Activated effector memory CD4-positive, alpha-beta T cell treated with Interleukin-2 at 50 U/mL for 16 hours (primary cell): ENCODE results near the gene SOS2.
"Not testable (repeated sequence)": the region's sequence is repeated elsewhere in the genome, so short reads cannot be mapped to it uniquely, and the experiment has no call there.

ENCODE experiments used
- DNase-seq: peaks from one replicate; pipeline ENCODE4 v3.0.0-alpha.2; 2020

The SOS2 gene

DNA sequence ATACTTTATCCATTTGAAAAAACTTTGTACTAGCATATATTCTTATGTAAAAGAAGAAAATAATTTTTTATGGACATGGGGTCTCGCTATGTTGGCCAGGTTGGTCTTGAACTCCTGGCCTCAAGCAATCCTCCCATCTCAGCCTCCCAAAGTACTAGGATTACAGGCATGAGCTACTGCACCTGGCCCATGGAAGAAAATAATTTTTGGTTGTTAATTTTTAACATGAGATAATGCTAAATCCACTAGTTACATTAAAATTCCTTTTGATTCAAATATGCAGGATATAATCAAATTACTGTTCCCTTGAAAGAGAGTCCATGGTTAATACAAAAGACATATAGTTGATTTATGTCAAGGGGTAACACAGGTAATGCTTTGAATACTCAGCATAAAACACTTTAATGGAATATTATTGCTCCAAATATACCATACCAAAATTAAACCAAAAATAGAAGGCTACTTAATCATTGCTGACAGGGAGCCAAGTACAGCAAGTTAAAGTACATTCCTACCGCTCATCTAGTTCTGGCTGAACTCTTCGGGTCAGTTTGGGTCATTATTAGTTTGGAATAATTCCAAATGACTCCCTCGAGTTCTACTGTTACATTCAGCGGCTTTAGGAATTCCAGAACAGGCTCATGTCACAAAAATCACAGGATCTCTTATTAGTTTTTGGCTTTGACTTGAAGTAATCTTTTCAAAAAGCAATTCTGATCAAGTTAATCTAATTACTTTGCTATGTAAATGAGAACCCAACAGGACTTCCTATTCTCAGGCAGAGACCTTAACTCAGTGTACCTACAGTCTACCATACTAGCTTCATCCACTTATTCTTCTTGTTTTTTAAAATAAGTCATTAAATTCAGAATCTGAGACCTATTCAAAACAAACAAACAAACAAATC is 6.1 kb downstream of the SOS2 start:
- DNase-seq, result no peak

DNA sequence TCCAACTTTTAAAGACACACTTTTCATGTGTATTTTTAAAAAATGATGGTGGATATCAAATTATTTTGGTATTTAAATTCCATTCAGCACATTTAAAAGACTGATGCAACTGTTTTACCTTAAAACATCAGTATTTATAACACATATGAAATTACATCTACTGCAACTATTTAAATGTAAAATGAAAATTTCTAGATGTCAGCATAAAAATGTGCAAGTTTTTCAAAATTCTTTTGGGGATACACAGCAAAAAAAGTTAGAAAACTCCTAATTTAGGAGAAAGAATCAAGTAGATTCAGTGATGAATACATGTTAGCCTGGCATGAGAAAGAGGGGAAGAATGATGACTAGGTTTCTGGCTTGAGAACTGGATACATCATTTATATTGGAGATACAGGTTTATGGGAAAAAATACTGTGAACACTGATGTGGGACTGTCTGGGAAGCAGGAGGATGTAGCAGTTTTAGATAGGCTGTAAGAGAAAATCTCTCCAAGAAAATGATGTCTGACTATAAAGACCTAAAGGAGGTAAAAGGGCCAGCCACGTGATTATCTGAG is 9.2 kb downstream of the SOS2 start:
- DNase-seq, result no peak

DNA sequence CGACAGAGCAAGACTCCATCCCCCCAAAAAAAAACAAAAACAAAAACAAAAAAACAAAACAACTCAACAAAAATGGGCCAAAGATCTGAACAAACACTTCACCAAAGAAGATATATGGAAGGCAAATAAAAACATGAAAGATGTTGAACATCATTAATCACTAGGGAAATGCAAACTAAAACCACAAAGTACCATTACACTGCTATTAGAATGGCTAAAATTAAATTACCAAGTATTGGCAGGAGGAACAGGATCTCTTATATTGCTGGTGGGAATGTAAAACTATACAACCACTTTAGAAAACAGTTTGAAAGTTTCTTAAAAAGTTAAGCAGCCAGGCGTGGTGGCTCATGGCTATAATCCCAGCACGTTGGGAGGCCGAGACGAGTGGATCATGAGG is 12.9 kb downstream of the SOS2 start:
- DNase-seq, result no peak

DNA sequence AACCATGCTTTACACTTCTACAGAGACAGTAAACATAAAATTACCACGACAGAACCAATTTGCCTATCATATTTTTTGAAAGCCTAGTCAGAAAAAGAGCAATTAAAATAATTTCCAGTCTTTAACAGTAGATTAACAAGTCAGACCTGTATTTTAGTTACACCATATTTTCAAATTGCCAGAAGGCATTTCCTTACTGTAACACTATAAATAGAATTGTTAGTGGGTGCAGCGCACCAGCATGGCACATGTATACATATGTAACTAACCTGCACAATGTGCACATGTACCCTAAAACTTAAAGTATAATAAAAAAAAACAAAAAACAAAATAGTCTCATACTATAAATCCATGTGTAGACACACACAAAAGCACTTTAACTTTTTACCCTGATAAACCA is 16.0 kb downstream of the SOS2 start:
- DNase-seq, result no peak

DNA sequence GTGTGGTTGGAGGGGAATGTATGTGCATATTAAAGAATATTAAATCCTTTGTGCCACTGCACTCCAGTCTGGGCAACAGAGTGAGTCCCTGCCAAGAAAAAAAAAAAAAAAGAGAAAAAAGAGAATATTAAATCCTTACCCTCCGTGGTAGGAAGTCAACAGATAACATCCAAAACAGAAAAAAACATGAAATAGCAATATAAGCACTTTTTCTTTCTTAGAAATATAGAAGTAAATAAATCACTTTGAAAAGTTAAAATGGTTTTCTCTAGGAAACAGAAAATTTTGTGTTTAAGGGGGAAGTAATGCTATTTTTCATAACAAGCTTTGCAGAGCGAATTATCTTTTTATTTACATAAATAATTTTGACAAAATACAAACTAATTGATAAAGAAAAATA is 17.6 kb downstream of the SOS2 start:
- no peak for DNase-seq

DNA sequence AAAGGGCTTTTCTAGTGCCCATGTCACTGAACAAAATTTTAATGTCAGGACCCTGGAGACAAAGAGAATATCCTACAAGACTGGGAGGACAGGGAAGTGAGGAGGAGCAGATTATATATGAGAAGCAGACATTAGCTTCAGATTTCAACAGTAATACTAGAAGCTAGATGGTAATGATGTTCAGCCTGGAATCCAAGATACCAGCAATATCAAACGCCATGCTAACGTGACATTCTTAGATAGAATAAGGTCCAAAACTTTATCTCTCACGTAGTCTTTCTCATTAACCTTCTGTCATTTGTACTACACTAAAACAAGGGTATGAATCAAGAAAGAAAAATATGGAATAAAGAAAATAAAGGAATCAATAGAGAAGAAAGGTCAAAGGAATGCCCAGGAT is 18.7 kb downstream of the SOS2 start:
- no peak for DNase-seq

DNA sequence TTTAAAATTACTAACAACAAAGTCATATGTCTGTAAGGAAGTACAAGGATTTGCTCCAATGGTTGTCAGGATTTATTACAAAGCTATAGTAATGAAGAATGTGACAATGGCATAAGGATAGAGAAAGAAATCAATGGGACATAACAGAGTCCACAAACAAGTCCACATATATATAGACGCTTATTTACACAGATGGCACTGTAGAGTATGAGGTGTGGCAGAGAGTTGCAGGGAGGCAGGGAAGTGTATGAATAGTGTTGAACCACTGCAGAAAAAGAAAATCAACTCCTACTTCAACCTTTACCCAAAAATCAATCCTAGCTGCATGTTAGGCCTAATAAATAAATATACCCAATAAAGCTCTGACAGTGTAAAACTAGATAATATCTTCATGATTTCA is 21.3 kb downstream of the SOS2 start:
- no peak for DNase-seq

DNA sequence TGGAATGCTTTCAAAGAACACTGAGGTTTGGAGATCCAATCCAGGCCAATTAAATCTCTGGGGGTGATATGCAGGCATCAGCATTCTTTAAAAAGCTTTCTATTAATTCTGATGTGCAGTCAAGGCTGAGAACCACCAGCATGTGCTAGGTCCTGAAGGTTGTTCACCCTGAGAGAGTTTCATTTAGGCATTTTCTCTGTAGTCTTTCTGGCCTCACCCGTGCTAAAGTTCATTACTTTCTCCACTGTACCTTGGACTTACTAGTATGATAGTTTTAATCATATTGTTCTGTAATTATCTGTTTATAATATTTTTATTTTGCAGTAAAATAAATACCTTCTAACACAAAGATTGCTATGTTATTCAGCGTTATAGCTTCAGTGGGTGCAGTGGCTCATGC is 32.9 kb downstream of the SOS2 start:
- no peak for DNase-seq

DNA sequence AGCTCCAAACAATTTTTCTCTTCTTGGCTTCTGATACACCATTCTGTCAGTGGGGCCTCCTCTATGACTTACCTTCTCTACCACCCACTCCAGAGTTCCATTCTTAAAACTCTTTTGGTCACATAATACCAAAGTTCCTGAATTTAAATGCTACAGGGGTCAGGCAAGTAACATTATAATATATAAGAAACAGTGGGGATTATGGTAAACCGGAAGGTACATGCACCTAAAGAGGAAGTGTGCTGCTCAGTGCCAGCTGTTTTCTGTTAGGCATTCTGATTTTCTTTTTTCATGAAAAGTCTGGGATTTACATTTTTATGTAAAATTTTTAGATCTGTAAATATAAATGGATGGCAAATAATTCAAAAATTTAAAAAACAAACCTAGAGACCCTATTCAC is 39.9 kb downstream of the SOS2 start:
- no peak for DNase-seq

DNA sequence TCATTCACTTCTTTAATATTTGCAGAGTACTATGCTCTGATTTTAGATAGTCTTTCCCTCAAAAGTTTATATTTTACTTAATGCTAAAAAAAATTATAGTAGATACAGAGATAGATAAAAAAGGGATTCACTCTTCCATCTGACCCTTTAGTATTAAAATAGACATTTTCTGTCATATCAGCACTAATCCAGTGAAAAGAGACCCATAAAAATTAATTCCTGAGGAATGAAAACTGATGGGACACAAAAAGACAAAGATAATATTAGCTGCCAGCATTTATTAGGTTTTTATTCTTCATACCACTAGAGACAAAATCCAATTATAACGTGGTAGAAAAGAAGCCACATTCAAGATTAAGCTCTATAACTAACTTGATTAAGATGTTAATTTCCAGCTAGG is 45.3 kb downstream of the SOS2 start:
- no peak for DNase-seq

DNA sequence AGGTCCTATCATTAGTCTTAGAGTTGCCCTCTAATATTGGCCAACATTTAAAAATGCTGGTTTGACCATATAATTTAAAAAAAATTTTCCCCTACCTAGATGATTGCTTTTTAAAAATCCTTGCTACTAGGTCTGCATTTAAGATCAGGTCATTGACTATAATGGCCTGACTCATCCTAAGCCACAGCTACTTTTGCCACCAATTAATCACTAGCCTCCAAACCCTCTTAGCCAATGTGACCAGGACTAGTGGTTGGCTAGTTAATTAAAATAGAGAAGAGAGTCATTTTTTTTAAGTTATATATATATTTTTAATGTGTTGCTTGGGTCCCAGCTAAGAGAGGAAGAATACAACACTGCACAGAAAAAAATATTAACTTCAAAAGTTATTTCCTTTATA is 57.5 kb downstream of the SOS2 start:
- DNase-seq, result no peak

DNA sequence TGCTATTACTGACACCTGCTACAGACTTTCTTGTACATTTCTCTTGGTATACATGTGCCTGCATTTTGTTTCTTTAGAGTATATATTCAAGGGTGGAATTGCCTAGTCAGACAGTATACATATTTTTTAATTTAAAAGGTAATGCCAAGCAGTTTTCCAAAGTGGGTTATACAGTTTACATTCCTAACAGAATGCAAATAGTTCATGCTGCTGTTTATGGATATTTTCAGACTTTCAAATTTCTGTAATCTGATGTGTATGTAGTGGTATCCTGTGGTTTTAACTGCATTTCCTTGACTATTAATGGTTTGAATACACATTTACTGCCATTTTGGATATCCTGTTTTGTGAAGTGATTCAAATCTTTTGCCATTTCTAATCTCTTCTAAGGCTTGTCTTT is 59.5 kb downstream of the SOS2 start:
- no peak for DNase-seq

DNA sequence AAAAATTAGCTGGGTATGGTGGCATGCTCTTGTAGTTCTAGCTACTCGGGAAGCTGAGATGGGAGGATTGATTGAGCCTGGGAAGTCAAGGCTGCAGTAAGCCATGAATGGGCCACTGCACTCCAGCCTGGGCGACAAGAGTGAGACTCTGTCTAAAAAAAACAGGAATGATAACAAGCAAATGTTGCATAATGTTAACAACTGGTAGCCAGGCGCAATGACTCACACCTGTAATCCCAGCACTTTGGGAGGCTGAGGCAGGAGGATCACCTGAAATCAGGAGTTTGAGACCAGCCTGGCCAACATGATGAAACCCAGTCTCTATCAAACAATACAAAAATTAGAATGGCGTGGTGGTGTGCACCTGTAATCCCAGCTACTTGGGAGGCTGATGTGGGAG is 64.0 kb downstream of the SOS2 start:
- not testable (repeated sequence) for DNase-seq

DNA sequence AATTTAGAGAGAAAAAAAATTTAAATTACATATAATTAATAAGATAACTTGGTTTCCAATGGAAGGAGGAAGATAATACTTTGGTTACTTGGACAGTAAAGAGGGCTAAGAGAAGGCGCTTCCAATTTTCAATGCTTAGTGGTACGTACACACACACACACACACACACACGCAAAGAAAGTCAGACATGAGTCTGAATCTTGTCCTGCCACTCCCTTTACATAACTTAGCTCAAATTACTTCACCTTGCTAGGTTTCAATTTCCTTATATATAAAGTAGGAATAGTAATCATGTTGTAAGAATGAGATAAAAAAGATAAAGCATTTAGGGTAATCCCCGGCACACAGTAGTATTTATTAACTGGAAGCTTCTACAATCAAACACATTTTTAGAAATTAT is 75.3 kb downstream of the SOS2 start:
- no peak for DNase-seq

DNA sequence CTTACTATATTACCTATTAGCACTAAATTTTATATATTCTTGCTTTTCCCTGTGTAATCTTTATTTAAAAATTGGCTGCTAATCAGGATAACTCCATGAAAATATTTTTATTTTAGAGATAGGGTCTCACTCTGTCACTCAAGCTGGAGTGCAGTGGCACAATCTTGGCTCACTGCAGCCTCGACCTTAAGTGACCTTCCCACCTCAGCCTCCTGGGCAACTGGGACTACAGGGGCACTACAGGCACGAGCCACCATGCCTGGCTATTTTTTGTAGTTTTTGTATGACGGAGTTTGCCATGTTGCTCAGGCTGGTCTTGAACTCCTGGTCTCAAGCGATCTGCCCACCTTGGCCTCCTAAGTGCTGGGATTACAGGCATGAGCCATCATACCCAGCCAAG is 82.6 kb downstream of the SOS2 start:
- DNase-seq, result no peak

DNA sequence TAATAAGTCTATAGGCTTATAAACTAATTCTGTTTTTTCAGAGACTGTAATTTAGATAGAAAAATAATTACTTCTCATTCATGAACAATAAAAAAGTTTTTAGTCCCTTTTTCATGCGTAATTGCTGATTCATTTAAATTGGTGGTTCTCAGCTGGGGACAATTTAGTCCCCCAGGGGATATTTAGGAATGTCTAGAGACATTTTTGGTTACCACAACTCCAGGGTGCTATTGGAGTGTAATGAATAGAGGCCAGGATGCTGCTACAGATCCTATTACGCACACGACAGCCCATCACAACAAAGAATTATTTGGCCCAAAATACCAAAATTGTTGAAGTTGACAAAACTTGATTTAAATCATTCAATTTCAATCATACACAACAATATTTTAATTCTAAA is 92.2 kb downstream of the SOS2 start:
- DNase-seq, result no peak

DNA sequence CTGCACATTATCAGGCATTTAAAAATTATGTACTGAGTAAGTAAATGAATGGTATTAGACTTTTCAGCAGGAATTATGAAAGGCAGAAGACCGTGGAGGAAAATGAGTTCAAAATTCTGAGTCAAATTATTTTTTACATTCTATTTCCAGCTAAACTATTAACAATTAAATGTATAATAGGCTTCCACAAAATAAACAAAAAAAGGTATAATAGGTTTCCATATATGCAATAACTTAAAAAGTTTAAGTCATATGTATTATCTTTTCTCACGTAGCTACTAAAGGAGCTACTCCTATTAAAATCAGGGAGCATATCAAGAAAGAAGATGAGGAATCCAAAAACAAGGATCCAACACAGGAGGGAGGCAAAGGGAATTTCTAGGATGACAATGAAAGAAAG is 103.6 kb downstream of the SOS2 start:
- DNase-seq, result no peak

DNA sequence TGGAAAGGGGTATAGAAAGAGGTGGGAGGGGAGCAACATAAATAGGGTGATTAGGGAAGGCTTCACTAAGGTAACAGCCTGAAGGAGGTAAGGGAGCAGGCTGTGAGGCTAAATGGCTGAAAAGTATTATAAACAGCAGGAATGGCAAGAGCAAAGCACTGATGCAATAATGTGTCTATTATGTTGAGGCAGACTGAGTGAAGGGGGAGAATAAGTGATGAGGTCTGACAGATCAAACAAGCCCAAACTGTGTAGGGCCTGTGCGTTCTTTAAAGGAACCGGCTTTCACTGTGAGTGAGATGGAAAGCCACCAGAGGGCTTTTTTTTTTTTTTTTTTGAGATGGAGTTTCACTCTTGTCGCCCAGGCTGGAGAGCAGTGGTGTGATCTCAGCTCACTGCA is 108.3 kb downstream of the SOS2 start:
- no peak for DNase-seq

DNA sequence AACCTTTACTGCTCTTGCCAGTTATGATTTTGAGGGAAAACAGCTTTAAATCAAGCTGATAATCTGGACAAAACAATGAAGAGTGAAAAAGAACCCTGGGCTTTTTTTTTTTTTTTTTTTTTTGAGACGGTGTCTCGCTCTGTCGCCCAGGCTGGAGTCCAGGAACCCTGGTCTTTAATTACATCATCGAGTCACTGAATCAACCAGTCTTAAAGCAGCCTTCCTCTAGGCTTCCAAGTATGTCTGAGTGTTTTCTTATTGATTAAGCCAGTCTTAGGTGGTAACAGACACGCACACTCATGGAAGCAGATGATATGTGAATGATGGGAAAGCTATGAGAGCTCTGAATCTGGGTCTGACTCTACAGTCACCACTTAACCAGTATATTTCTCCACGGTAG is 109.1 kb downstream of the SOS2 start:
- DNase-seq, result no peak

DNA sequence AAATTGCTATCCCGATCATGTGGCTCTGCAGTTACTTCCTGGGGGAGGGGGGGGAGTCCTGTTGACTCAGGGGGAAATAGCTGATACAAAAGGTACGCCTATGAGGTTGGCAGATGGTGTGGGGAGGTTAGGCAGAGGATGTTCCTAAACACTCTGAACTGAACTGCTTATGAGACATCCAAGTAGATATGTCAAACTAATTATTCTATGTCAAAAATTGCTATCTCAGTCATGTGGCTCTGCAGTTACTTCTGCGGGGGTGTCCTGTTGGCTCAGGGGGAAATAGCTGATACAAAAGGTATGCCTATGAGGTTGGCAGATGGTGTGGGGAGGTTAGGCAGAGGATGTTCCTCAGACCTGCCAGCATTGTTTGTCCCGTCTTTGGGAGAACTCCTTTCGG is 109.9 kb downstream of the SOS2 start:
- DNase-seq, result no peak

DNA sequence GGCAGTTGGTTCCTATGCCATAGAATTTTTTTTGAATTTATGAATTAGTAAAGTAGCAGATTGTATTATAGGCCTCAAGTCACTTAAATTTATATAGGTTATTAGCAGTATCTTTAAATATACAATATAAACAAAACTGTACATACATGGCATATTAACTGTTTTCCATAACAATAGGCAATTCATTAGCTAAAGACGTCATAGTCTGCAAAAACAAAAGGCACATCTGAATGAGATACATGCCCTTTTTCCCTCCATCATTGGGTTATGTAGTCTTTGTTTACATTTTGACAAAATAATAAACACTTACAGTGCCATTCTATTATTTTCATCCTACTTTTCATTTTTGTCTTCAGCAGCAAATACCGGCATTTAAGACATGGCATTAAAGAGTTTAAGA is 113.9 kb downstream of the SOS2 start:
- no peak for DNase-seq

DNA sequence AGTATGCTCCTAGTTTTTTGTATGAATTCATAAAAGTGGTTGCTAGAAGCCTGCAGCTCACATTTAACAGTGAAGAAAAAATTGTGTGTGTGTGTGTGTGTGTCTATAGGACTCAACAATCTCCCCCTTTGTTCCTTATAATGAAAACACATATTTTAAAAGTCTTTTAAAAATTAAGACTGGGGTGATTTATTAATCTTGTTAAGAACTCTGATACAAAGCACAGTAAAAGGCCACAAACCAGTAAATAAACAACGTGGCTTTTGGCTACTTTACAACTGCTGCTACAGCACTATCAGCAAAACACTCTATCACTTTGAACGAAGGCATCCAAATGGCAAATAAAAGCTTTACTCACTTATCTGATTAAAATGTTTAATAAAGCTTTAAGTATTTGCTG is 114.4 kb downstream of the SOS2 start:
- DNase-seq, result no peak

DNA sequence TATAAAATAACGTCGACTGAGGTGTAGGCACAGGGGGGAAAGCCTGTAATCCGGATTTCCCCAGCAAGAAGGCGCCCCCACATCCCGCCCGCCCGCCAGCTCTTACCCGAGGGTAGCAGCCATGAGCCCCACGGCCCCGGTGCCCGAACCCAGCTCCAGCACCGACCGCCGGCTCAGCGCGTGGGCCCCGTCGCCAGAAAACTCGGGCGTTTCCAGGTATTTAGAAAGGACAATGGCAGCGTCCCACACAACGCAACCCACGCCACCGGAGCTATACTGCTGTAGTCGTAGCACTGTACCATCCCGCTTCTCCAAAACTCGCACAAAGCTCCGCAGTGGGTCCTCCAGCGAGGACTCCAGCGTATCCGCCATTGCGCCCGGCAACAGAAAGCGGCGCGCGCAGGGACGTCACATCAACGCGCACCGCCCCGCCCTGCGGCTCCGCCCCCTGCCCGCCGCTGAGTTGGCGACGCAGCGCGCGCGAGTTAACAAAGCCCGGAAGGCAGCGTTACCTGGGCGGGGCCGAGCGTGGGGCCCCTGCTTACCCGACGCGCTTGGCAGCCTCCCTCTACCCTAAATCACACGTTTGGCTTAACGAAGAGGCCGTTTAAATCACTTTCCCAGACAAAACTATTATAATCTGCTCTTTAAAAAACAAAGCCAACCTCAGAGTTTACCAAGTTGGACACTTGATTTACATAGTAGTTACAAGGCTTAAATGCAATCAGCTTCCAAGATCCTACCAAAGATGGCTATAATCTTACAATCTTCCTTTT is 115.0 kb downstream of the SOS2 start, which contains the start of gene VCPKMT:
VCPKMT (minus strand) TSS at position 392 of the 776 bp plus-strand sequence; CDS start at position 372, 20 bp downstream.
- DNase-seq, result peak; percentile 94
